HL-60/S4 treated with retinoic acid at 250 ng/mL for 4 days and 3 days (cell line): ENCODE results near the gene OSBP.

Experiments
- in situ Hi-C: fragments of 300-500 bp; cut with MboI; formaldehyde crosslinking; loops from 2 replicates; pipeline ENCODE4 v1.7.0; 2022; ENCODE audit warnings: low sequenced_read_pairs

The OSBP gene

DNA sequence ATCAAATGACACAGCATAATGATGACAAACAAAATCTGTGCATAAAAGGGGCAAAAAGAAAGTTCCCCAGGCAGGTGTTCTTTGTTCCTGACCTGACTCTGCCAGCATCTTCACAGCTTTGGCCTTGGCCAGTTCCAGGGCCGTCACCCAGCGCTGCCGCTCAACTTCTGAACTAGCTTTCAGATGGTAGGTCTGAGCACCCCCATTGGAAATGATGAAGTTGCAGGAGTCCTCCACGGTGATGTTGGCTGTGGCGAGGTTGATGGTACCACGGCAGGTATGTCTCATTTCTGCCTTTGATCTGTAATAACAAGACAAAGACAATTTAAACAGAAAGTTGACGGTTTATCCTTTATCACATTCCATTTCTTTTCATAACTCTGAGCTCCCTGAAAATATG is 5.3 kb downstream of the OSBP start:
- in situ Hi-C loops: no loop called here

- in situ Hi-C loops: no loop called here
These were observed 7.7 kb downstream of the OSBP start for GRCh38 chr11:59607703-59608454.

GRCh38 chr11:59602432-59602831 is 13.1 kb downstream of the OSBP start:
- in situ Hi-C loops: no loop called here

- in situ Hi-C loops: no loop called here
These were observed 13.8 kb downstream of the OSBP start for GRCh38 chr11:59601788-59602187.

- in situ Hi-C loops: no loop called here
These were observed 14.9 kb downstream of the OSBP start for GRCh38 chr11:59600636-59601035.

DNA sequence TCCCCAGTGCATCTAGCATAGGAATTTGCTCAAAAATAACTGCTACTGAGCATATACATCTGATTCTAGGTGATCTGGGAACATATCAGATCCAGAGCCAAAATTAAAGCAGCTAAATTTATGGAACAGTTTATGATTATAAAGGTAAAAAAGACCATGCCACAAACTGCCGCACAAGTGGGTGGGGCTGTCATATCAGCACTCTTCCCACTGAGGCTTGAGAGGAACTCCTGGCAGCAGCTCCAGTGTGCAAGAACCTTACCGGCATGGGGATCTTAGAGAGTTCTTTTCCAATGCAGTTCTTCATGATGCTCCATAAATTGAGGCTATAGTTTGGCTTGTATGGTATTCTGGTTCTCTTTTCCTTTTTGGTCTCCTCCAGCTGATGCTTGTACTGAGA is 15.3 kb downstream of the OSBP start:
- in situ Hi-C loops: no loop called here

GRCh38 chr11:59598961-59599360 is 16.6 kb downstream of the OSBP start:
- in situ Hi-C loops: no loop called here

- in situ Hi-C loops: no loop called here
These were observed 31.3 kb downstream of the OSBP start for GRCh38 chr11:59584294-59584693.

GRCh38 chr11:59582006-59582405 is 33.6 kb downstream of the OSBP start:
- in situ Hi-C loops: no loop called here

GRCh38 chr11:59578369-59578768 is 37.2 kb downstream of the OSBP start:
- in situ Hi-C loops: no loop called here

GRCh38 chr11:59575505-59575904 is 40.1 kb downstream of the OSBP start:
- in situ Hi-C loops: no loop called here

GRCh38 chr11:59574932-59575502 is 40.6 kb downstream of the OSBP start:
- in situ Hi-C loops: loop anchor here (25.0 kb wide), 1 partner anchor 212 kb away; no protein-coding TSS in a partner anchor

DNA sequence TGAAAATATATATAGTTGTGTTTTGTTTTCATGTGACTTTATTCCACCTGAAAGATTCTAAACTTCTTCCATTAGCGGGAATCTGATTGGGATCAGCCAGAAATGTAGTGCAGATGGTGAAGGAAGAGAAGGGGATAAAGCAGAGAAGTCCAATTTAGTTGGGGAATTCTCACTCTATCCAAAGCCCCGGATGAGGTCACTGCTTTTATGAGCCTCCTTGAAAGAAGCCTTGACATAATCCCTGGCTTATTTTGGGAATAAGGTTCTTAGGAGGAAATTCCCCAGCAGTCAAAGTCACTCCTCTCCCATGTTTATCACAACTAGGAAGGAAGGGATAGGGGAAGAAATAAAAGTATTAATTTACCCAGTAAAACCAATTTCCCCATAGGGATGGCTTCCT is 41.1 kb downstream of the OSBP start:
- in situ Hi-C loops: loop anchor here (25.0 kb wide), 1 partner anchor 213 kb away; no protein-coding TSS in a partner anchor

DNA sequence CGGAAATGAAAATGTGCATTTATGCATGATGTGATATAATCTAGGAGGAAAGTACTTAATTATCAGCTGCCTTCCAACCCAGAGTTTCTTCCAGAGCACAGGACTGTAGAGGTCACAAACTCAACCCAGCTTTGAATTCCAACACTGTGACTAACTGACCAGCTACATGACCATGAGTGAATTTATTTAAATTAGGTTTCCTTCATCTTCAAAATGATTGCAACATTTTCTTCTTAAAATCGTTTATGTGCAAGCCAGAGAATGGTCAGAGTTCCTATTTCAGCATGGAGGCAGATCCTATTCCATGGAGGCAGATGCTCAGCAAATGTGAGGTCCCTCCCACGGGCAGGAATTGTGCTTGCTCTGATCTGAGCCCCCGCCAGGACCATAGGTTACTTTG is 42.4 kb downstream of the OSBP start:
- in situ Hi-C loops: loop anchor here (25.0 kb wide), 1 partner anchor 214 kb away; no protein-coding TSS in a partner anchor

DNA sequence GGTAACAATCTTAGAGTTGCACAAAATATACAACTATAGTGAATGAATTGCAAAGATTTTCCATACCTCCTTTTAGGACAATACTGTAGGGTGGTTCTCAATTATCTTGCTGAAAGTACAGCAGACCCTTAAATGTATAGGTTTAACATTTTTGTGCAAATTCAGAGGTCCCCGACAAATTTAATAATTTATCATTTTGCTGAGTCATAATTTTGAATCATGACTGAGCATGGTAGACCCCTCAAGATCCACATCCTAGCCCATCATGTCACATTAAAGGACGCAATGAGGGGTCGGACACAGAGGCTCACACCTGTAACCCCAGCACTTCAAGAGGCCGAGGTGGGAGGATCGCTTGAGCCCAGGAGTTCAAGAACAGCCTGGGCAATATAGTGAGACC is 43.5 kb downstream of the OSBP start:
- in situ Hi-C loops: loop anchor here (25.0 kb wide), 1 partner anchor 215 kb away; no protein-coding TSS in a partner anchor

DNA sequence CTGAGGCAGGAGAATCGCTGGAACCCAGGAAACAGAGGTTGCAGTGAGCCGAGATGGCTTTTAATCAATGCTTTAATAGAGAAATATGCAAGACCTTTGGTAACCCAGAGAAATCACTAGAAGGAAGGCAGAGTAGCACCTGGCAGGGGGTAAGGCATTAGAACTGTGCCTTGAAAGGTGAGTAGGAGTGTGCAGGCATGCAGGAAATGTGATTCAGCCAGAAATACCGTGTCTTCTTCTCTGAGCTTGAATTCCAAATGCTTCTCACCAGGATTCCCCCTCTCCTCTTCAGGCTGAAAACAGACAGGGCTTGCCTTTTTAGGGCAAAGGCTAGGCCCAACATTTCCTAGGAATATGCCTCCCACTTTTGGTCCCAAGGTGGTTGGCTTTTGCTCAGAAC is 53.3 kb downstream of the OSBP start:
- in situ Hi-C loops: loop anchor here (25.0 kb wide), 1 partner anchor 225 kb away; no protein-coding TSS in a partner anchor

- in situ Hi-C loops: loop anchor here (25.0 kb wide), 1 partner anchor 226 kb away; no protein-coding TSS in a partner anchor
These were observed 54.7 kb downstream of the OSBP start for GRCh38 chr11:59560702-59561473.

GRCh38 chr11:59560290-59560701 is 55.3 kb downstream of the OSBP start:
- in situ Hi-C loops: loop anchor here (25.0 kb wide), 1 partner anchor 227 kb away; no protein-coding TSS in a partner anchor

DNA sequence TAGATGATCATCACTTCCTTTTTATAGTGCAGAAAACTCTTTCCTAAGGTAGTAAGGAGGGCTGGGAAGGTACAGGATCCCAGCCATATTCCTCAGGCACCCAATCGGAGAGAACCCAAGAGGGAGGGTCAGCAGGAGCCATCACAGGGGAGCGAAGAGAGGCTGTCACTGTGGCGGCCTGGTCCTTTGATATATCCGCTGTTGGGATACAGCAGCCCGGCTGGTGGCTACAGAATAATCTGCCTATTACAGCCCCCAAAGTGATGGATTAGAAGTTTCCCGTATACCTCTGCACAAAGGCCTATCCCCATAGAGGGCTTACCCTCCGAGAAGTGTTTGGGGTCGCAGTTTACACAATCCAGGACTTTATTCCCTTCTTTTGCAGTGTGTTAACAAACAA is 55.7 kb downstream of the OSBP start:
- in situ Hi-C loops: loop anchor here (25.0 kb wide), 1 partner anchor 227 kb away; no protein-coding TSS in a partner anchor

- in situ Hi-C loops: loop anchor here (25.0 kb wide), 1 partner anchor 229 kb away; no protein-coding TSS in a partner anchor
These were observed 57.3 kb downstream of the OSBP start for GRCh38 chr11:59558270-59558643.

GRCh38 chr11:59556917-59557348 is 58.6 kb downstream of the OSBP start:
- in situ Hi-C loops: loop anchor here (25.0 kb wide), 1 partner anchor 230 kb away; no protein-coding TSS in a partner anchor
